SIG-M5 treated with dmso at 0.1 percent for 504 hours (cell line): ENCODE measurements around the gene MSGN1.

Experiments used
- DNase-seq: peaks from one replicate; lab custom pipeline; 2025; ENCODE audit not compliant: unreplicated experiment; lab: John Stamatoyannopoulos, UW

The MSGN1 gene

DNA sequence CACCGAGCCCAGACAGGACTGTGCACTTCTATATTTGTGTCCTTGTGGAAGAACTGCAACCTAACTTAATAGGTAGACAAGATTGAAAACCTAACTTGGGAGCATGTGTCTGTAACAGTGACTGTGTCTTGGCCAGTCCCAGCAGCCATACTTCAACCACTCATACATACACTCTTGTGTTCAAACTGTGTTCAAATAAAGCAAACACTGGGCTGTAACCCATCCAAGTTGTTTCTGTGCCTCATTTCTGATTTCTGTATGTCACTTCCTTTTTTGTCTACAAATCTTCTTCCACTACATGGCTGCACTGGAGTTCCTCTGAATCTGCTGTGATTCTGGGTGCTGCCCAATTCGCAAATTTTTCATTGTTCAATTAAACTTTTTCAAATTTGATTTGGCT lies 31.0 kb downstream of the MSGN1 start:
- no peak for DNase-seq

DNA sequence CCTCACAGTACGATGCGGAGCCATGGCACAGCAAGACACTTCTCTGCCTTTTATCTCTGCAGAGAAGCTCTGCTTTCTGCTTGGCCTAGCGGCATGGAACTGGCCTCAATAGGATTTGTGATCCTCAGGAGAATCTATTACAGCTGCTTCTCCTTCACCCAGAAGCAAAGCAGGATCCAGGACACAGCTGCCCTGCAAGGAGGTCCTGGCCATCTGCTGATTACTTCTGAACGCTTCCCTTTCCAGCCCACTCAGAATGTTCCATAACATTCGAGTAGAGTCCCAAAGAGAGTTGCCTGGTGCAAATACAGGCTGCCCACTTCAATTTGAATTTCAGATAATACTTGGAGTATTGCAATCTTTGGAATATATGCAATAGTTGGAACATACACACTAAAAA lies 33.0 kb downstream of the MSGN1 start:
- no peak for DNase-seq

DNA sequence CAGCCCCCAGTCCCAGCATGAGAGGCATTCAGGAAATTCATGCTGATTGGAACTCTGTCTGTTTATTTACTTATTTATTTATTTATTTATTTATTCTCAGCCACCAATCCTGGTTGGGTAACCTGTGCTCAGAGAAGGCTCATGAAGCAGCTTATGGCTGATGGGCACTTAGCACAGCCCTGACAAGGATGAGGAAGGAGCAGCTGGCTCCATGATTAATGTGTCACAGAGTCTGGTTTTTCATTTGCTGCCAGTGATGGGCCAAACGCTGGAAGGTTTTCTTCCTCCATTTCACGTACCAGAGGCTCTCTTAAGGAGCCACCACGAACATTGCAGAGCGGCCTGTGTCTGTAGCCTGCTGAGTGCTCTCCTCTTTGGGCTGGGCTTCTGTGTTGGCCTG lies 33.9 kb downstream of the MSGN1 start:
- no peak for DNase-seq

DNA sequence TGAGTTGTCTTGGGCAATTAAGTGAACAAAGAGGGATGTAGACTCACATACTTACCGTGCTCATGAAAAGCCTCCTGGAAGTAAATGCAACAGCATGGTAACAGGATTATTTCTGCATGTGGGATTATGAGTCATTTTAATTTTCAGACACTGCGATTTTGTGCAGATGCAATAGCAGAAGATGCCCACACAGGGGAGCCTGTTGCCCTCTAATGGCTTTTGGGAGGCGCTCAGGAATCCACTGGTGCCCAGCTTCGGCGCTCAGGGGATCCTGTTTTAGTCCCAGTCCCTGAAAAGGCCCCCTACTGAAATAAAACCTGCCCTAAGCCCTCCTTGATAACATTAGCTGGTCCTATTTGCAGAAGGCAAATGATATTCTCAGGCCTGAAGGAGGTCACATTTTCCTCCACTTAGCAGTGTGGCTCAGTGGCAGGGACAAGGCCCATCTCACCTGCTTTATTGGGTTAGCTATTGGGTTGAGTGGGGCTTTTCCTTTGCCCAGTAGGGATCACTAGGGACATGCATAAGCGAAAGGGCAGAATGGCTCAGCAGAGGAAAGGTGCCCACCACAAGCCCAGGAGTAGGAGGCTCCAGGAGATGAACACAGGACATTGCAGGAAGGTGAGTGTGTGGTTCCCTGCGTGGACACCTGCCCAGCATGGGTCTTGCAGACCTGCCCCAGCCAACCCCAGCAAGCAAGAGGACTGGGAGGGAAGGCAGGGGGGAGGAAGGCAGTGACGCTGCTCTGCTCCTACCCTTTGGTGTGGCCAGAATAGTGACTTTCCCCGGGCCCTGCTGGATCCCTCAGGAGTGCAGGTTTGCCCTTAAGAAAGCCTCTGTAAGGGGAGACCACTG lies 35.7 kb downstream of the MSGN1 start:
- peak; percentile 62 for DNase-seq

DNA sequence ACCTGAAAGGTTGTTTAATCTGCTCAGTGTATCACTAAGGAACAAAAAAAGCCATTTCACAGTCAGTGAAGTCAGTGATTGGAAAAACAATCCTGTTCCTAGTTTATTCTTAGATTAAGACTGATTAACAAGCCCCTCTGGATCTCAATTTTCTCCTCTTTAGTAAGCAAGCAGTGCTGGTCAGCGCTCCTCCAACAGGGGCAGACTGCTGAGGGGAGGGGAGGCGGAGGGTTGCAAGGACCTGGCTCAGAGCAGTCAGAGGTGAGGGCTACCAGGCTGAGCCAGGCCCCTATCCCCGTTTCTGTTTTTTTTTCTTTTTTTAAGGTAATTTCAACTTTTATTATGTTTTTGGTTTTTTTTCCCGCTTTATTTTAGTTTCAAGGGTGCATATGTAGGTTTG lies 37.5 kb downstream of the MSGN1 start:
- no peak for DNase-seq

DNA sequence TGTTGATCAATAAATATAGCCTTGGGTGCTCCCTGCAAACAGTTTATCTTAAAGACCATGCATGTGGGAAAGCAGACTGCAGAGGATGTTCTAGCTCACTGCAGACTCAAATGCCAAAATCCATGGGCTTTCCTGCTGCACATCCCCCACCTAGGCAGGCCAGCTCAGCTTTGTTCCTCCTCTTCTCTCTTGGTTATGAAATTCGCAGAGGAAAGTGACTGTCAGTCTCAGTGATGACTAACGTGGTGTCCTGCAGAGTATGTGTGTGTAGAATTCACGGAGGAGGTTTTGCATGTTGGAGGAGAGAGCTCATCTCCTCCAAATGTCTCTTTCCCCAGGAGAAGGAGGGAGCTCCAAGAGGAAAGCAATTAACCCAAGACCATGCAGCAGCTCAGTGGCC lies 40.8 kb downstream of the MSGN1 start:
- DNase-seq, result peak; percentile 26

DNA sequence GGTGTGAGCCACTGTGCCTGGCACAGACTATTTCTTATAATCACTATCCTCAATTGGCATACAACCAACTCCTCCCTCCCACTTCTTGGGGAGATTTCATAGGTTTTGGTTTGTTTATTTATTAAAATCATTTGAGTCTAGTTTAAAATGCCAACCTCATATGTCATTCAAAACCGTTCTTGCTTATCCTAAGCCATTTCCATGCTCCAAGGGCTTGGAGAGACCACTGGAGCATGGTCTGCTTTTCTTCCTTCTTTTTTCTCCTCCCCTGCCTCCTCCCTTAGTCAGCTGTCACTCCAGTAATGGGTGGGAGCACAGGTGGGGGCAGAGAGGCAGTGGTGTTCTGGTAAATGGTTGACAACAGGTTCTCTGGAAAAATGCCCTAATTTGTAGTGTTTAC lies 41.8 kb downstream of the MSGN1 start:
- DNase-seq, result no peak

DNA sequence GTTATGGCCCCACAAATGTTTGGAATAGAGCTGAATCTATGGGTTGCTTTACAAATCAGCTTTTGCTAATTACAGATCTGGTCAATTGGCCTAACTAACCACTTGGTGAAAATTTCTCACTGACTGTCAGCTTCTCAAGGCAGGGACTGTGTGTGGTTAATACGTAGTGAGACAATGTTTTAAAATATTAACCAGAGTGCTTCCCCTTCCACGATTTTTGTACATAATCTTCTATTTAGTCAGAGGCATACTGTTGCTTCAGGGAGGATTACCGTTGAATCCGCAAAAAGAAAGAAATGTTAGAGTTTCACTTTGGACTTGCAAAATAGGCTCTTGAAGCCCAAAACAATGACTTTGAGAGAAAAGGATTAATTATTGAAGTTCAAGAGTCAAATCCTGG lies 47.3 kb downstream of the MSGN1 start:
- DNase-seq, result no peak

DNA sequence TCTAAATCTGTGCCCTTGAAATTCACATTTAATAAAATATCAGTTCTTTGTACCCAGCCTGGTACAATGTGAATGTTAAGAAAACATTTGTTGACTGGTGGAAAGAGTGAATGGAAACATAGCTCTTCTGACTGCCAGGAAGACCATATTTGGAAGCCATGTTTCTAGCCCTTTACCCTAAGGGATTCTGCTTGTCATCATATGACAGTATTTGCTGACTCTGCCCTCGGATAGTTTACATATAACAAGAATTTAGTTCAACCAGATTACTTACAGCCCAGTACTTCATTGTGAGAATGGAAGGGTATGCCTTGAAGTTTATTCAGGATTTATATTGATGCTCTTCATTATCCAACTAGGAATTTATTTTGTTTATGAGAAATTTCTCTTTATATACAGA lies 48.4 kb downstream of the MSGN1 start:
- no peak for DNase-seq

DNA sequence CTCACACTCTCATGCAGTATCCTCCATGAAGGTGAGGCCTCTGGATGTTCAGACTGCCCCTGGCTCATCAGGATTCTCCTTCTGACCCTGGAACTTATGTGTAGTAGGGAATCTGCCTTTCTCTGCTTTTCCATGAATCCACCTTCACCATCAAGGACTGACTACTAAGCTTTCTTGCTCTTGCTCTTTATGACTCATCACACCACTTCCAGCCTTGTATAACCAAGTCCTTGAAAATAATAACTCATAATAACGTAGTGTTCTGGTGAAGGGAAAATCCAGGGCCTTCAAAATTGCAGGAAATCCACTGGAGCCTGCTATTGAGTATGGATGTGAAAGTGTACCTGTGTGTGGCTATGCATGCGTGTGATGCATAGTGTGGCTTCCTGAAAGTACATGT lies 50.9 kb downstream of the MSGN1 start:
- DNase-seq, result no peak
